Hepatocyte (in vitro differentiated cells): ENCODE data around the gene ARFGEF3. TPM values are rescaled to one million over a fixed set of nuclear protein-coding genes. Genes with fewer than 3 reads are reported as not detected.
A peak's percentile ranks its signal among the peaks of the same experiment; 100 is the strongest.

Source experiments
- DNase-seq: peaks from one replicate; pipeline ENCODE4 v3.0.0-alpha.2; 2016; ENCODE audit warnings: low spot score
- H2AFZ ChIP-seq: fragments of 200-600 bp; sonication (generic); 2 replicates; pipeline ENCODE4 v1.6.0; 2016; ENCODE audit warnings: antibody characterized with exemption, mild to moderate bottlenecking
- H3K27ac ChIP-seq: fragments of 200-600 bp; sonication (generic); 2 replicates; pipeline ENCODE4 v1.5.1; 2016; ENCODE audit warnings: mild to moderate bottlenecking
- H3K27me3 ChIP-seq: fragments of 200-600 bp; sonication (generic); 2 replicates; pipeline ENCODE4 v1.6.1; 2016
- H3K36me3 ChIP-seq: fragments of 200-600 bp; sonication (generic); replicated peaks from 2 replicates; pipeline ENCODE4 v1.5.1; 2016; ENCODE audit warnings: low read depth; ENCODE audit not compliant: insufficient read depth
- H3K4me1 ChIP-seq: fragments of 200-600 bp; sonication (generic); 2 replicates; pipeline ENCODE4 v1.5.1; 2016; ENCODE audit warnings: mild to moderate bottlenecking, moderate library complexity; ENCODE audit not compliant: insufficient read depth
- H3K4me2 ChIP-seq: fragments of 200-600 bp; sonication (generic); 2 replicates; pipeline ENCODE4 v1.6.0; 2016
- H3K4me3 ChIP-seq: fragments of 200-600 bp; sonication (generic); 2 replicates; pipeline ENCODE4 v1.5.1; 2016; ENCODE audit warnings: mild to moderate bottlenecking
- H3K79me2 ChIP-seq: fragments of 200-600 bp; sonication (generic); 2 replicates; pipeline ENCODE4 v1.6.0; 2017; ENCODE audit warnings: mild to moderate bottlenecking
- H3K9me2 ChIP-seq: fragments of 200-600 bp; sonication (generic); replicated peaks from 2 replicates; pipeline ENCODE4 v1.6.0; 2017; ENCODE audit warnings: mild to moderate bottlenecking; ENCODE audit not compliant: insufficient read depth
- H3K9me3 ChIP-seq: fragments of 200-600 bp; sonication (generic); 2 replicates; pipeline ENCODE4 v1.5.1; 2016; ENCODE audit warnings: low read depth, mild to moderate bottlenecking
- H4K20me1 ChIP-seq: fragments of 200-600 bp; sonication (generic); 2 replicates; pipeline ENCODE4 v1.6.0; 2016; ENCODE audit warnings: mild to moderate bottlenecking; ENCODE audit not compliant: insufficient read depth, poor library complexity, severe bottlenecking
- CTCF ChIP-seq: fragments of 200-600 bp; sonication (generic); IDR thresholded peaks from 2 replicates; pipeline ENCODE4 v1.5.1; 2016; ENCODE audit warnings: antibody characterized with exemption, mild to moderate bottlenecking; ENCODE audit not compliant: poor library complexity
- EZH2 ChIP-seq: fragments of 200-600 bp; sonication (generic); IDR thresholded peaks from 2 replicates; pipeline ENCODE4 v1.6.1; 2016; ENCODE audit warnings: antibody characterized with exemption, mild to moderate bottlenecking, borderline replicate concordance
- EZH2phosphoT487 ChIP-seq: fragments of 200-600 bp; sonication (generic); IDR thresholded peaks from one replicate; pipeline ENCODE4 v1.6.1; 2018; ENCODE audit warnings: antibody characterized with exemption, mild to moderate bottlenecking, low read depth, moderate library complexity; ENCODE audit not compliant: unreplicated experiment, severe bottlenecking
- WGBS: methylation state at CpG from one replicate; pipeline ENCODE4 v1.1.6; 2016; ENCODE audit warnings: low lambda C conversion rate; ENCODE audit errors: missing lambda C conversion rate; 5-methylcytosine and 5-hydroxymethylcytosine counted together
- polyA plus RNA-seq: library from polyadenylated mRNA; unstranded; fragments of >200 nt; fragmentation: Nextera tagmentation; extraction: Ambion mirVana; gene quantifications from 2 replicates; pipeline ENCODE4 v1.2.1, GENCODE V29; 2016
- total RNA-seq: library from RNA; depleted of rRNA; stranded (reverse); fragments of >200 nt; gene quantifications from 2 replicates; pipeline ENCODE4 v1.2.3, GENCODE V29; 2014

ARFGEF3 gene
- total and polyA plus RNA-seq, 2 experiments from 2014 or later = 0.83 to 3.9 TPM

DNA sequence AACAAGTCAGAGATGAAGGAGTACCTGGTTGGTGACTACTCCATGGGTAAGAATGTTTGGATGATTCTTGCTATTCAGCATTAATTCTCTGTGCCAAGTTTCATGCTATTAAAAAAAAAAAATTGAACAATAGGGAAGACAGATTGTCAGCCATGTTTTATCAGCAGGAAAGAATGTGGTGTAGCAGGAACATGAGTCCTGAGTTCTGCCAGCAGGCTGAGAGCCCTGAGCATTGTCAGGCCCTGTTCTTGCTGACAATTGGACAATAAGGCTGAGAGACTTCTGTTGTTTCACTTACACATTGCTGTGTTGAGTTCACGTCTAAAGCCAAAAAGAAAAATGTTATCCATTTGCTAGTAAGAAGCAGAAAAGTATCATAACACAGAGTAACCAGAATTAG lies 145.6 kb downstream of the ARFGEF3 start:
- WGBS = 75% methylated on average over 1 of the region's 1 CpG
- Histone ChIP-seq H3K27me3 (no peaks in the 10 kb centered on the region), H3K79me2 (no peaks in the 10 kb centered on the region), H3K4me2 (no peak overlapping the region), H3K4me3 (no peak overlapping the region), H3K9me3 (no peaks in the 10 kb centered on the region), H2AFZ (no peak overlapping the region), H4K20me1 (no peaks in the 10 kb centered on the region), H3K27ac (no peak overlapping the region), H3K36me3 (no peaks in the 10 kb centered on the region), H3K9me2 (no peaks in the 10 kb centered on the region), H3K4me1 (no peaks in the 10 kb centered on the region)
- TF ChIP-seq EZH2phosphoT487 = no peak
- TF ChIP-seq EZH2 = no peak
- no peak for TF ChIP-seq CTCF
- DNase-seq = no peak

- Histone ChIP-seq H4K20me1 (no peaks in the 10 kb centered on the region), H3K9me2 (no peaks in the 10 kb centered on the region), H2AFZ (no peak overlapping the region), H3K79me2 (no peaks in the 10 kb centered on the region), H3K36me3 (no peaks in the 10 kb centered on the region), H3K4me3 (no peak overlapping the region), H3K27me3 (no peaks in the 10 kb centered on the region), H3K4me2 (no peak overlapping the region), H3K4me1 (no peaks in the 10 kb centered on the region), H3K27ac (no peak overlapping the region), H3K9me3 (no peaks in the 10 kb centered on the region)
- DNase-seq = peak; percentile 27
- WGBS = 70% methylated on average over 11 of the region's 11 CpGs
- no peak for TF ChIP-seq CTCF
- TF ChIP-seq EZH2phosphoT487 = no peak
- no peak for TF ChIP-seq EZH2
Observed at GRCh38 chr6:138307816-138308730, 146.3 kb downstream of the ARFGEF3 start.

DNA sequence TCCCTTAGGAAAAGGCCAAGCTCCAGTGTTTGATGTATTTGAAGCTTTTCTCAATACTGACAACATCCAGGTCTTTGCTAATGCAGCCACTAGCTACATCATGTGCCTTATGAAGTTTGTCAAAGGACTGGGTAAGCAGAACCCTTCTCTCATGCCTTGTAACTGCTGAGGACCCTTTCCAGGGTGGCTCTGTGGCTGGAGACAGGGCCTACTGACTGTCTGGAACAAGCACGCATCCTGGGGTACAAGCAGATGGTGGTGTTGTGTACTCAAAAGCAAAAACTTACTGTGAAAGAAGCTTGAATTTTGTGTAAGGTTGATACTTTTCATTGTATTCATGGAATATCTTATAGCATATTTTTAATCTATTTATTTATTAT lies 147.0 kb downstream of the ARFGEF3 start:
- Histone ChIP-seq H3K27me3 (no peaks in the 10 kb centered on the region), H2AFZ (no peak overlapping the region), H3K4me3 (no peak overlapping the region), H3K9me3 (no peaks in the 10 kb centered on the region), H3K79me2 (no peaks in the 10 kb centered on the region), H3K36me3 (no peaks in the 10 kb centered on the region), H3K4me1 (no peaks in the 10 kb centered on the region), H3K9me2 (no peaks in the 10 kb centered on the region), H3K4me2 (no peak overlapping the region), H4K20me1 (no peaks in the 10 kb centered on the region), H3K27ac (no peak overlapping the region)
- DNase-seq = no peak
- WGBS = 100% methylated on average over 1 of the region's 1 CpG
- no peak for TF ChIP-seq EZH2phosphoT487
- TF ChIP-seq CTCF = no peak
- no peak for TF ChIP-seq EZH2
